Liver (tissue), 9 donors: ENCODE measurements around the gene SHLD3. TPM values are rescaled to one million over a fixed set of nuclear protein-coding genes. Genes with fewer than 3 reads are reported as not detected.
A peak's percentile ranks its signal among the peaks of the same experiment; 100 is the strongest.

Source experiments
- DNase-seq: peaks from one replicate; pipeline ENCODE4 v3.0.0-alpha.2; 2017; ENCODE audit warnings: low spot score
- H3K27ac ChIP-seq, 2 donors: one replicate each; pipeline ENCODE4 v1.7.0; 2013; ENCODE audit warnings: inconsistent platforms in 2 of 2, low read length in 2 of 2, control low read depth in 1 of 2, low read depth in 1 of 2, mild to moderate bottlenecking in 1 of 2
- H3K27me3 ChIP-seq, 4 donors: one replicate each; pipeline versions ENCODE4 v1.6.1 to v1.7.0; 2013; ENCODE audit warnings: low read length in 3 of 4, inconsistent platforms in 1 of 4, mild to moderate bottlenecking in 1 of 4, moderate library complexity in 1 of 4; ENCODE audit not compliant: control insufficient read depth in 4 of 4, insufficient read depth in 4 of 4
- H3K36me3 ChIP-seq, 4 donors: one replicate each; pipeline versions ENCODE4 v1.6.1 to v1.7.0; 2013; ENCODE audit warnings: low read length in 3 of 4, mild to moderate bottlenecking in 3 of 4, low read depth in 1 of 4, moderate library complexity in 1 of 4; ENCODE audit not compliant: control insufficient read depth in 4 of 4, insufficient read depth in 3 of 4
- H3K4me1 ChIP-seq, 4 donors: one replicate each; pipeline versions ENCODE4 v1.6.1 to v1.7.0; 2013; ENCODE audit warnings: low read length in 3 of 4, mild to moderate bottlenecking in 3 of 4, moderate library complexity in 1 of 4; ENCODE audit not compliant: control insufficient read depth in 4 of 4, insufficient read depth in 4 of 4
- H3K4me3 ChIP-seq, 3 donors: one replicate each; pipeline versions ENCODE4 v1.6.1 to v1.7.0; 2013; ENCODE audit warnings: low read length in 3 of 3, control low read depth in 1 of 3, low read depth in 1 of 3, mild to moderate bottlenecking in 1 of 3
- H3K9ac ChIP-seq, 2 donors: one replicate each; pipeline ENCODE4 v1.7.0; 2013; ENCODE audit warnings: low read length in 2 of 2, mild to moderate bottlenecking in 2 of 2, moderate library complexity in 2 of 2, control low read depth in 1 of 2, low read depth in 1 of 2
- H3K9me3 ChIP-seq, 4 donors: one replicate each; pipeline versions ENCODE4 v1.6.1 to v1.7.0; 2013; ENCODE audit warnings: low read length in 3 of 4; ENCODE audit not compliant: control insufficient read depth in 4 of 4
- EGR1 ChIP-seq, 2 donors: IDR thresholded peaks; 2 replicates each; pipeline ENCODE4 v1.6.1; 2016 to 2018; ENCODE audit warnings: antibody characterized with exemption in 2 of 2, low read depth in 2 of 2
- FOXA1 ChIP-seq: IDR thresholded peaks from 2 replicates; pipeline ENCODE4 v1.6.1; 2016; ENCODE audit warnings: antibody characterized with exemption
- FOXA2 ChIP-seq: IDR thresholded peaks from 2 replicates; pipeline ENCODE4 v1.6.1; 2016; ENCODE audit warnings: antibody characterized with exemption
- GABPA ChIP-seq, 2 donors: IDR thresholded peaks in 1 of 2; conservative IDR thresholded peaks in 1 of 2; 2 replicates each; pipeline ENCODE4 v1.6.1; 2016; ENCODE audit warnings: antibody characterized with exemption in 2 of 2, mild to moderate bottlenecking in 1 of 2, moderate library complexity in 1 of 2
- HNF4A ChIP-seq, 2 donors: conservative IDR thresholded peaks; 2 replicates each; pipeline ENCODE4 v1.6.1; 2016; ENCODE audit warnings: antibody characterized with exemption in 2 of 2, mild to moderate bottlenecking in 2 of 2
- HNF4G ChIP-seq: IDR thresholded peaks from 2 replicates; pipeline ENCODE4 v1.6.1; 2016; ENCODE audit warnings: antibody characterized with exemption
- JUND ChIP-seq, 2 donors: IDR thresholded peaks; 2 replicates each; pipeline ENCODE4 v1.6.1; 2016; ENCODE audit warnings: antibody characterized with exemption in 2 of 2
- NR2F2 ChIP-seq: IDR thresholded peaks from 2 replicates; pipeline ENCODE4 v1.6.1; 2016; ENCODE audit warnings: antibody characterized with exemption
- RAD21 ChIP-seq, 2 donors: IDR thresholded peaks; 2 replicates each; pipeline ENCODE4 v1.6.1; 2016; ENCODE audit warnings: antibody characterized with exemption in 2 of 2, mild to moderate bottlenecking in 2 of 2
- RXRA ChIP-seq, 2 donors: IDR thresholded peaks; 2 replicates each; pipeline ENCODE4 v1.6.1; 2017 to 2018; ENCODE audit warnings: antibody characterized with exemption in 2 of 2, mild to moderate bottlenecking in 1 of 2
- SP1 ChIP-seq: IDR thresholded peaks from 2 replicates; pipeline ENCODE4 v1.6.1; 2018; ENCODE audit warnings: antibody characterized with exemption, mild to moderate bottlenecking
- TAF1 ChIP-seq: conservative IDR thresholded peaks from 2 replicates; pipeline ENCODE4 v1.6.1; 2016; ENCODE audit warnings: antibody characterized with exemption, mild to moderate bottlenecking
- YY1 ChIP-seq: IDR thresholded peaks from 2 replicates; pipeline ENCODE4 v1.6.1; 2016; ENCODE audit warnings: antibody characterized with exemption, mild to moderate bottlenecking
- WGBS: extraction: QIAGEN DNeasy Blood & Tissue Kit; methylation state at CpG from one replicate; pipeline ENCODE4 v1.1.7; 2013; 5-methylcytosine and 5-hydroxymethylcytosine counted together
- polyA plus RNA-seq, 2 donors: library from polyadenylated mRNA; stranded (reverse) in 1 of 2; unstranded in 1 of 2; fragments of 200-250 nt in 1 of 2; fragments of >200 nt in 1 of 2; fragmentation: Nextera tagmentation in 1 of 2; extraction: Ambion mirVana in 1 of 2; gene quantifications; one replicate each; pipeline versions ENCODE4 v1.2.1 to v1.2.3, GENCODE V29; 2013 to 2015
- total RNA-seq, 2 donors: library from RNA; depleted of rRNA; stranded (reverse); fragments of >200 nt; gene quantifications; one replicate each; pipeline ENCODE4 v1.2.3, GENCODE V29; 2014
- TF ChIP-seq, protein P1 (sequence below): IDR thresholded peaks from 2 replicates; pipeline ENCODE4 v1.6.1; 2016; ENCODE audit warnings: antibody characterized with exemption
- TF ChIP-seq, protein P2 (sequence below): IDR thresholded peaks from 2 replicates; pipeline ENCODE4 v1.6.1; 2016; ENCODE audit warnings: antibody characterized with exemption
- TF ChIP-seq, protein P3 (sequence below): IDR thresholded peaks from 2 replicates; pipeline ENCODE4 v1.6.1; 2016; ENCODE audit warnings: antibody characterized with exemption
- TF ChIP-seq, protein P4 (sequence below): IDR thresholded peaks from 2 replicates; pipeline ENCODE4 v1.6.1; 2016; ENCODE audit warnings: antibody characterized with exemption, mild to moderate bottlenecking
- TF ChIP-seq, protein P5 (sequence below): fragments of 150-350 bp; IDR thresholded peaks from 2 replicates; pipeline ENCODE4 v1.5.1; 2017; ENCODE audit warnings: improper control_type of control experiment, low read depth, low read length; ENCODE audit not compliant: missing input control
- donor health status: healthy.
- donor health status: healthy.
- donor health status: healthy.
- donor health status: healthy.
- donor health status: healthy.

SHLD3 gene, protein sequence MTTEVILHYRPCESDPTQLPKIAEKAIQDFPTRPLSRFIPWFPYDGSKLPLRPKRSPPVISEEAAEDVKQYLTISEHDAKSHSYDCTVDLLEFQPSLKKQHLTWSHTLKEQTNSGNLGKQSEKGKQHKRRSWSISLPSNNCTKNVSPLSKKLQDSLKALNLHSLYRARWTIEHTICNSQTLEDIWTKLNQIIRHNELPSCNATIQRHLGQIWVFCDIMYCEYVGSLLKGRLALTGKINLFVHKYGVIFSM
- total RNA-seq (1 to 10 TPM; 1.8 to 2.5 TPM), polyA plus RNA-seq (1 to 10 TPM; 1.0 to 1.9 TPM)

DNA sequence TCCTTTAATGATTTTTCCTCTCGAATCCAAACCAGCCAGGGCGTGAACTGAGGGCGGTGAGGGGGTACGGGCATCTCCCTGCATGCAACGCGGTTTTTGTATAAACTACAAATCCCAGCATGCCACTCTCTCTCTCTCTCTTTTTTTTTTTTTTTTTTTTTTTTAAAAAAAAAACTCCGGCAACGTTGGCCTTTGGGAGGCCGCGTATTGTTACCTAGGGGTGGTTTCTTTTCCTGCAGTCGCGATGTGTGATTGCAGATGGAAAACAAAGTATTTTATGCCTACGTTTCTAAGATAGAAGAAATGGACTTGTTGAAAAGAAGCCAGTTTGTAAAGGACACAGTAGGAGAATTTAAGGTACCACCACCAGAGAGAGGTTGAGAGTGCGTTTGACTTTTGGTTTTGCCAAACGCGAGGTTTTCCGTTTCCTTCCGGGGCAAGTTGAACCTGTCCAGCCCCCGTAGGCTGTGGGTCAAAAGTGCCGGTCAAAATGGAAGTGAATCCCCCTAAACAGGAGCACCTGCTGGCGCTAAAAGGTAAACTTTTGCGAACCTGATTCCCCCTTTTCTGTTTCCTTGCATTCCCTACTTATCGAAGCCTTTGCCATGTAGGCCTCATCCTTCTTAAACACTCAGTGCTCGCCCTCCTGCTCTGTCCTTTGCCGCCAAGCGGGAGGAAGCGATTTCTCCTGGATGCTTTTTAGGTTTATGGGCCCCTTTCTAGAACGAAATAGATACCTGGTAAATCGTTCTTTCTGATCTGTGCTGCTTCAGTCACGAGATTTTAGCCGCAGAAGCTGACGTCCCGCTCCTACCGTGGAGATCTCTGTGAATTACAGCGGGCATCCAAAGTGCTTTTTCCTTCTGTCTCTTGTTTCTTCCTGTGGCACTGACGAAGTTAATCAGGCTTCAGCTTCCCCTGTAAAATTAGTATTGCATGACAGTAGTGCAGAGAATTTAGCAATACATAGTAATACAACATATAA is at the start of gene SHLD3, which contains the start of gene TRAPPC13:
Gene SHLD3, plus strand, starts transcription at position 457 of the 985 bp plus-strand sequence. CDS start 4,561 bp downstream, outside the sequence.
Gene TRAPPC13, plus strand, starts transcription at position 457 of the 985 bp plus-strand sequence. Its CDS starts 34 bp downstream, at position 491.
- H3K27ac ChIP-seq: peak within 1 kb of the TSS; percentile 88 to 92
- peaks cover 9 to 29% (median 23%) of the 10 kb centered on the region in 4 donors for H3K4me1 ChIP-seq
- peak within 1 kb of the TSS; percentile 90 to 97 for H3K9ac ChIP-seq
- no peaks in the 10 kb centered on the region for H3K27me3 ChIP-seq
- WGBS: under 1% methylated on average over 36 of the region's 36 CpGs
- no peaks in the 10 kb centered on the region for H3K9me3 ChIP-seq
- TF ChIP-seq TAF1: no peak
- TF ChIP-seq, protein P1, sequence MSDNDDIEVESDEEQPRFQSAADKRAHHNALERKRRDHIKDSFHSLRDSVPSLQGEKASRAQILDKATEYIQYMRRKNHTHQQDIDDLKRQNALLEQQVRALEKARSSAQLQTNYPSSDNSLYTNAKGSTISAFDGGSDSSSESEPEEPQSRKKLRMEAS: peak; percentile 54
- TF ChIP-seq, protein P2, sequence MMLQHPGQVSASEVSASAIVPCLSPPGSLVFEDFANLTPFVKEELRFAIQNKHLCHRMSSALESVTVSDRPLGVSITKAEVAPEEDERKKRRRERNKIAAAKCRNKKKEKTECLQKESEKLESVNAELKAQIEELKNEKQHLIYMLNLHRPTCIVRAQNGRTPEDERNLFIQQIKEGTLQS: no peak
- TF ChIP-seq, protein P3, sequence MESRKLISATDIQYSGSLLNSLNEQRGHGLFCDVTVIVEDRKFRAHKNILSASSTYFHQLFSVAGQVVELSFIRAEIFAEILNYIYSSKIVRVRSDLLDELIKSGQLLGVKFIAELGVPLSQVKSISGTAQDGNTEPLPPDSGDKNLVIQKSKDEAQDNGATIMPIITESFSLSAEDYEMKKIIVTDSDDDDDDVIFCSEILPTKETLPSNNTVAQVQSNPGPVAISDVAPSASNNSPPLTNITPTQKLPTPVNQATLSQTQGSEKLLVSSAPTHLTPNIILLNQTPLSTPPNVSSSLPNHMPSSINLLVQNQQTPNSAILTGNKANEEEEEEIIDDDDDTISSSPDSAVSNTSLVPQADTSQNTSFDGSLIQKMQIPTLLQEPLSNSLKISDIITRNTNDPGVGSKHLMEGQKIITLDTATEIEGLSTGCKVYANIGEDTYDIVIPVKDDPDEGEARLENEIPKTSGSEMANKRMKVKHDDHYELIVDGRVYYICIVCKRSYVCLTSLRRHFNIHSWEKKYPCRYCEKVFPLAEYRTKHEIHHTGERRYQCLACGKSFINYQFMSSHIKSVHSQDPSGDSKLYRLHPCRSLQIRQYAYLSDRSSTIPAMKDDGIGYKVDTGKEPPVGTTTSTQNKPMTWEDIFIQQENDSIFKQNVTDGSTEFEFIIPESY: peak; percentile 91
- TF ChIP-seq SP1: no peak
- TF ChIP-seq FOXA1: no peak
- TF ChIP-seq YY1: peak; percentile 96
- peak; percentile 87 to 93 for TF ChIP-seq GABPA (IDR thresholded peaks at IDR 0.05 in 1 of 2, conservative IDR thresholded peaks at IDR 0.05 in 1 of 2)
- no peak for TF ChIP-seq FOXA2
- TF ChIP-seq HNF4A (conservative IDR thresholded peaks at IDR 0.05): peak in 1 of 2 donors; percentile 35
- peak in 1 of 2 donors; percentile 34 for TF ChIP-seq RXRA (IDR thresholded peaks at IDR 0.05)
- TF ChIP-seq JUND (IDR thresholded peaks at IDR 0.05): peak in 1 of 2 donors; percentile 23
- peak; percentile 95 for TF ChIP-seq NR2F2
- TF ChIP-seq, protein P4, sequence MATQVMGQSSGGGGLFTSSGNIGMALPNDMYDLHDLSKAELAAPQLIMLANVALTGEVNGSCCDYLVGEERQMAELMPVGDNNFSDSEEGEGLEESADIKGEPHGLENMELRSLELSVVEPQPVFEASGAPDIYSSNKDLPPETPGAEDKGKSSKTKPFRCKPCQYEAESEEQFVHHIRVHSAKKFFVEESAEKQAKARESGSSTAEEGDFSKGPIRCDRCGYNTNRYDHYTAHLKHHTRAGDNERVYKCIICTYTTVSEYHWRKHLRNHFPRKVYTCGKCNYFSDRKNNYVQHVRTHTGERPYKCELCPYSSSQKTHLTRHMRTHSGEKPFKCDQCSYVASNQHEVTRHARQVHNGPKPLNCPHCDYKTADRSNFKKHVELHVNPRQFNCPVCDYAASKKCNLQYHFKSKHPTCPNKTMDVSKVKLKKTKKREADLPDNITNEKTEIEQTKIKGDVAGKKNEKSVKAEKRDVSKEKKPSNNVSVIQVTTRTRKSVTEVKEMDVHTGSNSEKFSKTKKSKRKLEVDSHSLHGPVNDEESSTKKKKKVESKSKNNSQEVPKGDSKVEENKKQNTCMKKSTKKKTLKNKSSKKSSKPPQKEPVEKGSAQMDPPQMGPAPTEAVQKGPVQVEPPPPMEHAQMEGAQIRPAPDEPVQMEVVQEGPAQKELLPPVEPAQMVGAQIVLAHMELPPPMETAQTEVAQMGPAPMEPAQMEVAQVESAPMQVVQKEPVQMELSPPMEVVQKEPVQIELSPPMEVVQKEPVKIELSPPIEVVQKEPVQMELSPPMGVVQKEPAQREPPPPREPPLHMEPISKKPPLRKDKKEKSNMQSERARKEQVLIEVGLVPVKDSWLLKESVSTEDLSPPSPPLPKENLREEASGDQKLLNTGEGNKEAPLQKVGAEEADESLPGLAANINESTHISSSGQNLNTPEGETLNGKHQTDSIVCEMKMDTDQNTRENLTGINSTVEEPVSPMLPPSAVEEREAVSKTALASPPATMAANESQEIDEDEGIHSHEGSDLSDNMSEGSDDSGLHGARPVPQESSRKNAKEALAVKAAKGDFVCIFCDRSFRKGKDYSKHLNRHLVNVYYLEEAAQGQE: no peak
- no peak for TF ChIP-seq HNF4G
- no peak for TF ChIP-seq RAD21 (IDR thresholded peaks at IDR 0.05)
- peak in 1 of 2 donors; percentile 28 for TF ChIP-seq EGR1 (IDR thresholded peaks at IDR 0.05; ENCODE audit: low read depth in 2 of 2)
- TF ChIP-seq, protein P5, sequence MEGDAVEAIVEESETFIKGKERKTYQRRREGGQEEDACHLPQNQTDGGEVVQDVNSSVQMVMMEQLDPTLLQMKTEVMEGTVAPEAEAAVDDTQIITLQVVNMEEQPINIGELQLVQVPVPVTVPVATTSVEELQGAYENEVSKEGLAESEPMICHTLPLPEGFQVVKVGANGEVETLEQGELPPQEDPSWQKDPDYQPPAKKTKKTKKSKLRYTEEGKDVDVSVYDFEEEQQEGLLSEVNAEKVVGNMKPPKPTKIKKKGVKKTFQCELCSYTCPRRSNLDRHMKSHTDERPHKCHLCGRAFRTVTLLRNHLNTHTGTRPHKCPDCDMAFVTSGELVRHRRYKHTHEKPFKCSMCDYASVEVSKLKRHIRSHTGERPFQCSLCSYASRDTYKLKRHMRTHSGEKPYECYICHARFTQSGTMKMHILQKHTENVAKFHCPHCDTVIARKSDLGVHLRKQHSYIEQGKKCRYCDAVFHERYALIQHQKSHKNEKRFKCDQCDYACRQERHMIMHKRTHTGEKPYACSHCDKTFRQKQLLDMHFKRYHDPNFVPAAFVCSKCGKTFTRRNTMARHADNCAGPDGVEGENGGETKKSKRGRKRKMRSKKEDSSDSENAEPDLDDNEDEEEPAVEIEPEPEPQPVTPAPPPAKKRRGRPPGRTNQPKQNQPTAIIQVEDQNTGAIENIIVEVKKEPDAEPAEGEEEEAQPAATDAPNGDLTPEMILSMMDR: peak; percentile 1
- H3K36me3 ChIP-seq: peaks cover 0 to 7% (median 2%) of the 10 kb centered on the region in 4 donors
- DNase-seq: peak; percentile 78
- peak within 1 kb of the TSS; percentile 75 to 99 (median 99) for H3K4me3 ChIP-seq
